Measurements from ENCODE around the gene NCOR1. TPM values are rescaled to one million over a fixed set of nuclear protein-coding genes. Genes with fewer than 3 reads are reported as not detected.
"Not testable (repeated sequence)": the region's sequence is repeated elsewhere in the genome, so short reads cannot be mapped to it uniquely, and the experiment has no call there.

Gene NCOR1
- total and polyA plus RNA-seq, 2 donors: 51.5 to 62.2 TPM

GRCh38 chr17:16251043-16251442, 35.7 kb upstream of the NCOR1 start:
- no peak for DNase-seq (ENCODE audit: low read depth in 6 of 9, low spot score in 9 of 9)
- 97% methylated on average over 6 of the region's 6 CpGs for WGBS
- no peaks in the 10 kb centered on the region for H3K36me3 ChIP-seq (ENCODE audit: control insufficient read depth in 2 of 2, insufficient read depth in 2 of 2, low read length in 1 of 2)
- no peak overlapping the region for H3K4me3 ChIP-seq (ENCODE audit: low read length in 2 of 2)
- H3K9me3 ChIP-seq (ENCODE audit: control insufficient read depth in 2 of 2, insufficient read depth in 1 of 2, low read length in 1 of 2): no peaks in the 10 kb centered on the region
- no peaks in the 10 kb centered on the region for H3K4me1 ChIP-seq (ENCODE audit: control insufficient read depth in 2 of 2, insufficient read depth in 2 of 2, low read length in 2 of 2)
- no peak overlapping the region for H3K27ac ChIP-seq (ENCODE audit: low read depth in 1 of 2, low read length in 1 of 2)
- H3K27me3 ChIP-seq (ENCODE audit: control insufficient read depth in 2 of 2, insufficient read depth in 1 of 2, low read length in 1 of 2): no peaks in the 10 kb centered on the region

DNA sequence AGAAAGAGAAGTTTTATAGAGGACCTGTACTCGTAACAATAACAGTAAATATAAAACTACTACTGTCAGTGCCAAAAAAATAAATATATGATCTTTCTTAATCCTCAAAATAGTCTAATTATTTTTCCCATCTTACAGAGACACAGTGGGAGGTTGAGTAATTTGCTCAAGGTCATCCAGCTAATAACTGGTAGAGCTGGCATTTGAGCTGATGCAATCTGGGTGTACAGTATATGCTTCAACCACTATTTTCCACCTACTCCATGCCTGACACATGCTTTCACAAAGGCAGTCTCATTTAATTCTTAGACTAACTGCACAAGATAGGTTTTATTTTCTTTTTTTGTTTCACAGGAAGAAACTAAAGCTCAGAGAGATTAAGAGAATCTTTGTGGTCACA, 35.3 kb upstream of the NCOR1 start:
- H3K9me3 ChIP-seq (ENCODE audit: control insufficient read depth in 2 of 2, insufficient read depth in 1 of 2, low read length in 1 of 2): no peaks in the 10 kb centered on the region
- H3K4me3 ChIP-seq (ENCODE audit: low read length in 2 of 2): no peak overlapping the region
- 100% methylated on average over 1 of the region's 1 CpG for WGBS
- no peaks in the 10 kb centered on the region for H3K27me3 ChIP-seq (ENCODE audit: control insufficient read depth in 2 of 2, insufficient read depth in 1 of 2, low read length in 1 of 2)
- no peaks in the 10 kb centered on the region for H3K36me3 ChIP-seq (ENCODE audit: control insufficient read depth in 2 of 2, insufficient read depth in 2 of 2, low read length in 1 of 2)
- DNase-seq (ENCODE audit: low read depth in 6 of 9, low spot score in 9 of 9): no peak
- H3K4me1 ChIP-seq (ENCODE audit: control insufficient read depth in 2 of 2, insufficient read depth in 2 of 2, low read length in 2 of 2): no peaks in the 10 kb centered on the region
- no peak overlapping the region for H3K27ac ChIP-seq (ENCODE audit: low read depth in 1 of 2, low read length in 1 of 2)

GRCh38 chr17:16247586-16247984, 32.3 kb upstream of the NCOR1 start:
- no peaks in the 10 kb centered on the region for H3K36me3 ChIP-seq (ENCODE audit: control insufficient read depth in 2 of 2, insufficient read depth in 2 of 2, low read length in 1 of 2)
- no peak for DNase-seq (ENCODE audit: low read depth in 6 of 9, low spot score in 9 of 9)
- no peaks in the 10 kb centered on the region for H3K4me1 ChIP-seq (ENCODE audit: control insufficient read depth in 2 of 2, insufficient read depth in 2 of 2, low read length in 2 of 2)
- no peak overlapping the region for H3K4me3 ChIP-seq (ENCODE audit: low read length in 2 of 2)
- H3K9me3 ChIP-seq (ENCODE audit: control insufficient read depth in 2 of 2, insufficient read depth in 1 of 2, low read length in 1 of 2): no peaks in the 10 kb centered on the region
- no peaks in the 10 kb centered on the region for H3K27me3 ChIP-seq (ENCODE audit: control insufficient read depth in 2 of 2, insufficient read depth in 1 of 2, low read length in 1 of 2)
- no peak overlapping the region for H3K27ac ChIP-seq (ENCODE audit: low read depth in 1 of 2, low read length in 1 of 2)
- 97% methylated on average over 7 of the region's 7 CpGs for WGBS

- Histone ChIP-seq H3K36me3 (ENCODE audit: control insufficient read depth in 2 of 2, insufficient read depth in 2 of 2, low read length in 1 of 2) (no peaks in the 10 kb centered on the region), H3K4me1 (ENCODE audit: control insufficient read depth in 2 of 2, insufficient read depth in 2 of 2, low read length in 2 of 2) (no peaks in the 10 kb centered on the region), H3K4me3 (ENCODE audit: low read length in 2 of 2) (no peak overlapping the region), H3K9me3 (ENCODE audit: control insufficient read depth in 2 of 2, insufficient read depth in 1 of 2, low read length in 1 of 2) (no peaks in the 10 kb centered on the region), H3K27ac (ENCODE audit: low read depth in 1 of 2, low read length in 1 of 2) (no peak overlapping the region), H3K27me3 (ENCODE audit: control insufficient read depth in 2 of 2, insufficient read depth in 1 of 2, low read length in 1 of 2) (no peaks in the 10 kb centered on the region)
- no peak for DNase-seq (ENCODE audit: low read depth in 6 of 9, low spot score in 9 of 9)
- whole genome bisulfite sequencing: 98% methylated on average over 9 of the region's 9 CpGs
These were observed 28.6 kb upstream of the NCOR1 start for GRCh38 chr17:16243801-16244567.

DNA sequence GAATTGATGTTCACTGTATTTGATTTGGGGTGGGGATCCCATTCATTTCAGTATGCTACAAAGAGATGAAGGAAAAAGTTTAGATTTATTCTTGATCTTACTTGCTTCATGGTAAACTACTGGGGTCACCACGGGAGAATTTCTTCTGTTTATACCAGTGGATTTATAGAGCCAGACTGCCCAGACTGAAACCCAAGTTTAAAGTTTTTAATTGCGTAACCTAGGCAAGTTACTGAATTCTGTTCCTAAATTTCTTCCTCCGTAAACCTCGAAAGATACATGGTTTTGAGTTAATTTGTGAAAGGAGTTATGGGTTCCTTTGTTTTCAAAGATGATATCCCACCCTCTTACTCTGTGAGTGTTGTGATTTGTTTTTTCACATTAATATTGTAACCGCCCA, 28.1 kb upstream of the NCOR1 start:
- no peaks in the 10 kb centered on the region for H3K27me3 ChIP-seq (ENCODE audit: control insufficient read depth in 2 of 2, insufficient read depth in 1 of 2, low read length in 1 of 2)
- H3K9me3 ChIP-seq (ENCODE audit: control insufficient read depth in 2 of 2, insufficient read depth in 1 of 2, low read length in 1 of 2): no peaks in the 10 kb centered on the region
- no peak for DNase-seq (ENCODE audit: low read depth in 6 of 9, low spot score in 9 of 9)
- H3K4me1 ChIP-seq (ENCODE audit: control insufficient read depth in 2 of 2, insufficient read depth in 2 of 2, low read length in 2 of 2): no peaks in the 10 kb centered on the region
- no peaks in the 10 kb centered on the region for H3K36me3 ChIP-seq (ENCODE audit: control insufficient read depth in 2 of 2, insufficient read depth in 2 of 2, low read length in 1 of 2)
- 98% methylated on average over 5 of the region's 5 CpGs for WGBS
- no peak overlapping the region for H3K4me3 ChIP-seq (ENCODE audit: low read length in 2 of 2)
- no peak overlapping the region for H3K27ac ChIP-seq (ENCODE audit: low read depth in 1 of 2, low read length in 1 of 2)

DNA sequence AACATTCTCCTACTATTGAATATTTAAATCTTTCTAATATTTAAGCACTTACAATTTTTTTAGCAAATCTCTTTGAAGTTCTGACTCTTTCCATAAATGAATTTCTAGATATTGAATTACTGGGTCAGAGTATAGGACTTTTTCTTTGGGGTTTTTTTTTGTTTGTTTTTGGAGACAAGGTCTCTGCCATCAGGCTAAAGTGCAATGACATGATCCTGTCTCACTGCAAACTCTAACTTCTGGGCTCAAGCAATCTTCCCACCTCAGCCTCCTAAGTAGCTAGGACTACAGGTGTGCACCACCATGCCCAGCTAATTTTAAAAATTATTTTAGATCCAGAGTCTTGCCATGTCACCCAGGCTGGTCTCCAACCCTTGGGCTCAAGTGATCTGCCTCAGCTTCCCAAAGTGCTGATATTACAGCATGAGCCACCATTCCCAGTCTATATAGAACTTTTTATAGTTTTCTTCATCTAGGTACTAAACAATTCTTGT, 26.6 kb upstream of the NCOR1 start:
- Histone ChIP-seq H3K27me3 (ENCODE audit: control insufficient read depth in 2 of 2, insufficient read depth in 1 of 2, low read length in 1 of 2) (no peaks in the 10 kb centered on the region), H3K36me3 (ENCODE audit: control insufficient read depth in 2 of 2, insufficient read depth in 2 of 2, low read length in 1 of 2) (no peaks in the 10 kb centered on the region), H3K4me1 (ENCODE audit: control insufficient read depth in 2 of 2, insufficient read depth in 2 of 2, low read length in 2 of 2) (no peaks in the 10 kb centered on the region), H3K4me3 (ENCODE audit: low read length in 2 of 2) (no peak overlapping the region), H3K27ac (ENCODE audit: low read depth in 1 of 2, low read length in 1 of 2) (no peak overlapping the region), H3K9me3 (ENCODE audit: control insufficient read depth in 2 of 2, insufficient read depth in 1 of 2, low read length in 1 of 2) (no peaks in the 10 kb centered on the region)
- no peak for DNase-seq (ENCODE audit: low read depth in 6 of 9, low spot score in 9 of 9)

GRCh38 chr17:16239931-16240330, 24.6 kb upstream of the NCOR1 start:
- 98% methylated on average over 3 of the region's 3 CpGs for WGBS
- no peak for DNase-seq (ENCODE audit: low read depth in 6 of 9, low spot score in 9 of 9)
- H3K36me3 ChIP-seq (ENCODE audit: control insufficient read depth in 2 of 2, insufficient read depth in 2 of 2, low read length in 1 of 2): no peaks in the 10 kb centered on the region
- no peaks in the 10 kb centered on the region for H3K27me3 ChIP-seq (ENCODE audit: control insufficient read depth in 2 of 2, insufficient read depth in 1 of 2, low read length in 1 of 2)
- no peaks in the 10 kb centered on the region for H3K9me3 ChIP-seq (ENCODE audit: control insufficient read depth in 2 of 2, insufficient read depth in 1 of 2, low read length in 1 of 2)
- no peak overlapping the region for H3K27ac ChIP-seq (ENCODE audit: low read depth in 1 of 2, low read length in 1 of 2)
- H3K4me3 ChIP-seq (ENCODE audit: low read length in 2 of 2): no peak overlapping the region
- H3K4me1 ChIP-seq (ENCODE audit: control insufficient read depth in 2 of 2, insufficient read depth in 2 of 2, low read length in 2 of 2): no peaks in the 10 kb centered on the region

GRCh38 chr17:16232391-16232790, 17.1 kb upstream of the NCOR1 start:
- DNase-seq (ENCODE audit: low read depth in 6 of 9, low spot score in 9 of 9): no peak
- H3K36me3 ChIP-seq (ENCODE audit: control insufficient read depth in 2 of 2, insufficient read depth in 2 of 2, low read length in 1 of 2): no peaks in the 10 kb centered on the region
- H3K4me1 ChIP-seq (ENCODE audit: control insufficient read depth in 2 of 2, insufficient read depth in 2 of 2, low read length in 2 of 2): peaks cover 4 to 5% of the 10 kb centered on the region in 2 donors
- no peaks in the 10 kb centered on the region for H3K9me3 ChIP-seq (ENCODE audit: control insufficient read depth in 2 of 2, insufficient read depth in 1 of 2, low read length in 1 of 2)
- H3K4me3 ChIP-seq (ENCODE audit: low read length in 2 of 2): no peak overlapping the region
- H3K27ac ChIP-seq (ENCODE audit: low read depth in 1 of 2, low read length in 1 of 2): no peak overlapping the region
- 98% methylated on average over 1 of the region's 1 CpG for WGBS
- H3K27me3 ChIP-seq (ENCODE audit: control insufficient read depth in 2 of 2, insufficient read depth in 1 of 2, low read length in 1 of 2): no peaks in the 10 kb centered on the region

DNA sequence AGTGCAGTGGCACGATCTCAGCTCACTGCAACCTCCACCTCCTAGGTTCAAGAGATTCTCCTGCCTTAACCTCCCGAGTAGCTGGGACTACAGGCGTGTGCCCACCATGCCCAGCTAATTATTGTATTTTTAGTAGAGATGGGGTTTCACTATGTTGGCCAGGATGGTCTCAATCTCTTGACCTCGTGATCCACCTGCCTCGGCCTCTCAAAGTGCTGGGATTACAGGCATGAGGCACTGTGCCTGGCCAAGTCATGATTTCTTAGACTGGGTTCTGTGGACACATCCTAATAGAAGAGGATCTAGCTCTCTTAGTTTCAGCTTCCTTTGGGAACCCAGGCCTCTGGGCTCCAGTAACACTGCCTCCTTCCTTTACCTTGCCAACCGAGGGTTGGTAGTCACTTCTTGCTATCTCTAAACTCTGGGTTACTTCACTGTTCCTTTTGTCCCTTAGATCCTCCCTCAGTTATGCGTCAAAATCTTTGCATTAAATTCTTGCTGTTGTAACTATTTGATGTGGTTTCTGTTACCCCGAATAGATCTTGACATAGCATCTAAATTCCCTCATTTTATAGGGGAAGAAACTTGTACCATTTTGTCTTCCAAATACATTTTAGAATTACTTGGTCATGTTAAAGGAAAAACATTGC, 14.7 kb upstream of the NCOR1 start:
- H3K27ac ChIP-seq (ENCODE audit: low read depth in 1 of 2, low read length in 1 of 2): peak overlapping the region in 1 of 2 donors; percentile 47
- H3K4me3 ChIP-seq (ENCODE audit: low read length in 2 of 2); H3K36me3 ChIP-seq (ENCODE audit: control insufficient read depth in 2 of 2, insufficient read depth in 2 of 2, low read length in 1 of 2); H3K4me1 ChIP-seq (ENCODE audit: control insufficient read depth in 2 of 2, insufficient read depth in 2 of 2, low read length in 2 of 2); H3K27me3 ChIP-seq (ENCODE audit: control insufficient read depth in 2 of 2, insufficient read depth in 1 of 2, low read length in 1 of 2); H3K9me3 ChIP-seq (ENCODE audit: control insufficient read depth in 2 of 2, insufficient read depth in 1 of 2, low read length in 1 of 2): not testable (repeated sequence)
- peak in 2 of 9 donors; percentile 7 to 46 for DNase-seq (ENCODE audit: low read depth in 6 of 9, low spot score in 9 of 9)
- WGBS: 64% methylated on average over 8 of the region's 8 CpGs
